MM.1S (cell line): ENCODE results near the gene KIF17.

Experiments
- DNase-seq: peaks from one replicate; pipeline ENCODE4 v3.0.0-alpha.2; 2015
- H2AFZ ChIP-seq: fragments of 300-600 bp; sonication (generic); 2 replicates; pipeline ENCODE4 v1.6.0; 2016; ENCODE audit warnings: antibody characterized with exemption, low read length
- H3F3A ChIP-seq: fragments of 300-600 bp; sonication (generic); 2 replicates; pipeline ENCODE4 v1.6.1; 2016; ENCODE audit warnings: mild to moderate bottlenecking, antibody characterized with exemption, low read length, moderate library complexity, mixed read lengths; ENCODE audit not compliant: insufficient read depth
- H3K27ac ChIP-seq: fragments of 300-600 bp; sonication (generic); 2 replicates; pipeline ENCODE4 v1.5.1; 2016; ENCODE audit warnings: mild to moderate bottlenecking, low read length
- H3K27me3 ChIP-seq: fragments of 300-600 bp; sonication (generic); replicated peaks from 2 replicates; pipeline ENCODE4 v1.6.0; 2016; ENCODE audit warnings: low read length; ENCODE audit not compliant: insufficient read depth
- H3K36me3 ChIP-seq: fragments of 300-600 bp; sonication (generic); replicated peaks from 2 replicates; pipeline ENCODE4 v1.6.1; 2016; ENCODE audit warnings: mild to moderate bottlenecking, low read length, mixed read lengths; ENCODE audit not compliant: insufficient read depth
- H3K4me1 ChIP-seq: fragments of 300-600 bp; sonication (generic); 2 replicates; pipeline ENCODE4 v1.6.1; 2016; ENCODE audit warnings: low read length, mixed read lengths
- H3K4me2 ChIP-seq: fragments of 300-600 bp; sonication (generic); 2 replicates; pipeline ENCODE4 v1.6.0; 2016; ENCODE audit warnings: low read depth, low read length
- H3K4me3 ChIP-seq: fragments of 300-600 bp; sonication (generic); 2 replicates; pipeline ENCODE4 v1.5.1; 2016; ENCODE audit warnings: low read length, mixed read lengths
- H3K79me2 ChIP-seq: fragments of 300-600 bp; sonication (generic); 2 replicates; pipeline ENCODE4 v1.6.1; 2016; ENCODE audit warnings: mixed run types, low read length, mixed read lengths
- H3K9ac ChIP-seq: fragments of 300-600 bp; sonication (generic); 2 replicates; pipeline ENCODE4 v1.6.1; 2016; ENCODE audit warnings: low read length, mixed read lengths
- H3K9me2 ChIP-seq: fragments of 300-600 bp; sonication (generic); replicated peaks from 2 replicates; pipeline ENCODE4 v1.6.1; 2016; ENCODE audit warnings: mild to moderate bottlenecking, low read length, mixed read lengths; ENCODE audit not compliant: insufficient read depth
- H3K9me3 ChIP-seq: fragments of 300-600 bp; sonication (generic); replicated peaks from 2 replicates; pipeline ENCODE4 v1.6.1; 2016; ENCODE audit warnings: mild to moderate bottlenecking, low read length, mixed read lengths; ENCODE audit not compliant: insufficient read depth
- H4K20me1 ChIP-seq: fragments of 300-600 bp; sonication (generic); 2 replicates; pipeline ENCODE4 v1.6.1; 2016; ENCODE audit warnings: mild to moderate bottlenecking, low read length, moderate library complexity, mixed read lengths; ENCODE audit not compliant: insufficient read depth
- EZH2 ChIP-seq: fragments of 300-600 bp; sonication (generic); optimal IDR thresholded peaks from 2 replicates; pipeline ENCODE3; 2017; ENCODE audit warnings: low read depth, mild to moderate bottlenecking, antibody characterized with exemption, low read length, mixed read lengths
- EZH2phosphoT487 ChIP-seq: fragments of 300-600 bp; sonication (generic); IDR thresholded peaks from 2 replicates; pipeline ENCODE4 v1.6.1; 2018; ENCODE audit warnings: antibody characterized with exemption, low read length
- TF ChIP-seq, protein P1 (sequence below): fragments of 300-600 bp; sonication (generic); IDR thresholded peaks from 2 replicates; pipeline ENCODE4 v1.5.1; 2016; ENCODE audit warnings: antibody characterized with exemption, low read length, mixed read lengths

The KIF17 gene

GRCh38 chr1:20689645-20690056 lies 28.2 kb downstream of the KIF17 start:
- H3K79me2 ChIP-seq: no peaks in the 10 kb centered on the region
- H3K9ac ChIP-seq: no peak overlapping the region
- no peaks in the 10 kb centered on the region for H3F3A ChIP-seq
- no peak overlapping the region for H3K27ac ChIP-seq
- H3K9me2 ChIP-seq: no peaks in the 10 kb centered on the region
- no peaks in the 10 kb centered on the region for H3K9me3 ChIP-seq
- DNase-seq: no peak
- H3K4me1 ChIP-seq: no peaks in the 10 kb centered on the region
- H3K27me3 ChIP-seq: peaks cover 75% of the 10 kb centered on the region
- H2AFZ ChIP-seq: no peak overlapping the region
- TF ChIP-seq EZH2phosphoT487 (no peak), EZH2 (no peak)
- TF ChIP-seq, protein P1, sequence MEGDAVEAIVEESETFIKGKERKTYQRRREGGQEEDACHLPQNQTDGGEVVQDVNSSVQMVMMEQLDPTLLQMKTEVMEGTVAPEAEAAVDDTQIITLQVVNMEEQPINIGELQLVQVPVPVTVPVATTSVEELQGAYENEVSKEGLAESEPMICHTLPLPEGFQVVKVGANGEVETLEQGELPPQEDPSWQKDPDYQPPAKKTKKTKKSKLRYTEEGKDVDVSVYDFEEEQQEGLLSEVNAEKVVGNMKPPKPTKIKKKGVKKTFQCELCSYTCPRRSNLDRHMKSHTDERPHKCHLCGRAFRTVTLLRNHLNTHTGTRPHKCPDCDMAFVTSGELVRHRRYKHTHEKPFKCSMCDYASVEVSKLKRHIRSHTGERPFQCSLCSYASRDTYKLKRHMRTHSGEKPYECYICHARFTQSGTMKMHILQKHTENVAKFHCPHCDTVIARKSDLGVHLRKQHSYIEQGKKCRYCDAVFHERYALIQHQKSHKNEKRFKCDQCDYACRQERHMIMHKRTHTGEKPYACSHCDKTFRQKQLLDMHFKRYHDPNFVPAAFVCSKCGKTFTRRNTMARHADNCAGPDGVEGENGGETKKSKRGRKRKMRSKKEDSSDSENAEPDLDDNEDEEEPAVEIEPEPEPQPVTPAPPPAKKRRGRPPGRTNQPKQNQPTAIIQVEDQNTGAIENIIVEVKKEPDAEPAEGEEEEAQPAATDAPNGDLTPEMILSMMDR: no peak
- no peak overlapping the region for H3K4me2 ChIP-seq
- no peak overlapping the region for H3K4me3 ChIP-seq
- no peaks in the 10 kb centered on the region for H3K36me3 ChIP-seq
- no peaks in the 10 kb centered on the region for H4K20me1 ChIP-seq

DNA sequence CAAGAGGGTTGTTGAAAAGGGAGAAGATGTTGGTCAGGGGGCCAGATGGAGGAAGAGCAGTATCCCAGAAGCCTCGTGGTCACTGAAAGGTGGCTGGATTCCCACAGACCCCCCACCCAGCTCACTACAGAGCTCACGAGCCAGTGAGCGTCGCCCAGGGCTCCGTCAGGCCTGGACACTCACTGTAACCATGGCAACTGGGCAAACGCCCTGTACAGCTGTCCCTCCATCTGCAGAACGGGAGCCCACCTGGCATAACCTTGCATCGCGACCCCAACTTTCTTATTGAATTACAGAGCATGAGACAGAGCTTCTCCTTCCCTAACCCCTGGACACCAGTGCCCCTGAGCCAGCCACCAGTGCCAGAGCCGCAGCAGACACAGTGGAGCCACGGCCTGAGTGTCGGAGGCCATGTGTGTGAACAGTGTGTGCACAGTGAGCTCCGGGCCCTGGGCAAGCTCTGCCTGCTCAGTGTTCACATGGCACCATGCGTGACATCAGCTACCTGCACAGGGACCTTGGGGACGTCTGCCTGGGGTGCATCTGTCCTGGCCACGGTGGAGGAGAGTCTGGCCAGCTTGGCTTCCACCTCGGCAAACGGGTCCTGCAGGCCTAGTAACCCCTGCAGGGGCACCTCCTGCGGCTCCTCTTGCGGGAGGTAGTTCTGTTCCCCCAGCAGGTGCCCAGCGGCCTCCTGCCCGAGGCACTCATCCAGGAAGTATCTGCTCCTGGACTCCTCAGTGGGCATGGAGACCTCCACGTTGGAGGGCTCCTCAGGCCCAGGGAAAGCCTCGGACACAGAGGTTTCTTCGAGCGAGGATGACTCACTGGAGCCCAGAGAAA lies 30.7 kb downstream of the KIF17 start:
- H2AFZ ChIP-seq: no peak overlapping the region
- no peak for TF ChIP-seq EZH2phosphoT487
- TF ChIP-seq, protein P1: no peak
- no peak for TF ChIP-seq EZH2
- no peaks in the 10 kb centered on the region for H3K36me3 ChIP-seq
- H3K9ac ChIP-seq: no peak overlapping the region
- no peaks in the 10 kb centered on the region for H3K9me2 ChIP-seq
- H4K20me1 ChIP-seq: no peaks in the 10 kb centered on the region
- no peak for DNase-seq
- H3K4me3 ChIP-seq: no peak overlapping the region
- H3F3A ChIP-seq: no peaks in the 10 kb centered on the region
- no peak overlapping the region for H3K4me2 ChIP-seq
- H3K4me1 ChIP-seq: no peaks in the 10 kb centered on the region
- no peaks in the 10 kb centered on the region for H3K9me3 ChIP-seq
- no peaks in the 10 kb centered on the region for H3K79me2 ChIP-seq
- H3K27ac ChIP-seq: no peak overlapping the region
- peaks cover 81% of the 10 kb centered on the region for H3K27me3 ChIP-seq

- H3K9ac ChIP-seq: no peak overlapping the region
- H3K27me3 ChIP-seq: peaks cover 86% of the 10 kb centered on the region
- H3K4me2 ChIP-seq: no peak overlapping the region
- no peak overlapping the region for H2AFZ ChIP-seq
- no peak overlapping the region for H3K27ac ChIP-seq
- H3F3A ChIP-seq: no peaks in the 10 kb centered on the region
- H3K9me3 ChIP-seq: no peaks in the 10 kb centered on the region
- H3K79me2 ChIP-seq: no peaks in the 10 kb centered on the region
- H3K4me3 ChIP-seq: no peak overlapping the region
- TF ChIP-seq EZH2: no peak
- no peak for TF ChIP-seq EZH2phosphoT487
- TF ChIP-seq, protein P1: no peak
- H3K36me3 ChIP-seq: no peaks in the 10 kb centered on the region
- H3K9me2 ChIP-seq: no peaks in the 10 kb centered on the region
- H4K20me1 ChIP-seq: peaks cover 3% of the 10 kb centered on the region; the same call in 1 of the 2 replicates
- no peak for DNase-seq
- H3K4me1 ChIP-seq: no peaks in the 10 kb centered on the region
Observed at GRCh38 chr1:20685741-20686140, 32.1 kb downstream of the KIF17 start.
